Measurements from ENCODE around the gene SEPHS1.

DNA sequence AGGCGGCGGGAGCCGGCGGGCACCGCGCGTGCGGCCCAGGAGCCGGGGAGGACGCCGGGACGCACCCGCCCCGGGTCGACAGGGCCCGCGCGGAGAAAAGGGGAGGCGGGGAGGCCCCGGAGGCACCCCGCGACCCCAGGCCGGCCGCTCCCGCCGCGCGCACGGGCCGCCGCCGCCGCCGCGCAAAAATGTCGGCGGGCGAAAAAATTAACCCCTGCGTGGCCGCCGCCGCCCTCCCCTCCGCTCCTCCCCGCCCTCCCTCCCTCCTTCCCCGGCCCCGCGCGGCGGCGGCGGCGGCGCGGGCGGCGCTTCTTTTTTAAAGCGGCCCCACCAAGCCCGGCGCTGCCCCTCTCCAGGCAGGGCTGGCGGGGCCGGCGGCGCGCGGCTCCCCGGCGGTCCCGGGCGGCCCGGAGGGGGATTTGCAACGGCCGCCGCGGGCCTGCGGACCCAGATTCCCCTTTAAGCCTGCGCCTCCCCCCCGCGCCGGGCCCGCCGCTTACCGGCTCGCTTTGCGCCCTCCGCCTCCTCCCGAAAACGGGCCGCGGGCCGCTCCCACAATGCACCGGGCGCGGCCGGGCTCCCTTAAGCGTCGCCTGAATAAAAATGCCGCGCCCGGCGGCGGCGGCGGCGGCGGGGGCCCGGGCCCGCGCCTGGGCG, 465 bp downstream of the SEPHS1 start:
- TF ChIP-seq, protein P1, sequence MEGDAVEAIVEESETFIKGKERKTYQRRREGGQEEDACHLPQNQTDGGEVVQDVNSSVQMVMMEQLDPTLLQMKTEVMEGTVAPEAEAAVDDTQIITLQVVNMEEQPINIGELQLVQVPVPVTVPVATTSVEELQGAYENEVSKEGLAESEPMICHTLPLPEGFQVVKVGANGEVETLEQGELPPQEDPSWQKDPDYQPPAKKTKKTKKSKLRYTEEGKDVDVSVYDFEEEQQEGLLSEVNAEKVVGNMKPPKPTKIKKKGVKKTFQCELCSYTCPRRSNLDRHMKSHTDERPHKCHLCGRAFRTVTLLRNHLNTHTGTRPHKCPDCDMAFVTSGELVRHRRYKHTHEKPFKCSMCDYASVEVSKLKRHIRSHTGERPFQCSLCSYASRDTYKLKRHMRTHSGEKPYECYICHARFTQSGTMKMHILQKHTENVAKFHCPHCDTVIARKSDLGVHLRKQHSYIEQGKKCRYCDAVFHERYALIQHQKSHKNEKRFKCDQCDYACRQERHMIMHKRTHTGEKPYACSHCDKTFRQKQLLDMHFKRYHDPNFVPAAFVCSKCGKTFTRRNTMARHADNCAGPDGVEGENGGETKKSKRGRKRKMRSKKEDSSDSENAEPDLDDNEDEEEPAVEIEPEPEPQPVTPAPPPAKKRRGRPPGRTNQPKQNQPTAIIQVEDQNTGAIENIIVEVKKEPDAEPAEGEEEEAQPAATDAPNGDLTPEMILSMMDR (IDR thresholded peaks at IDR 0.05; ENCODE audit: control extremely low read depth in 1 of 3, insufficient read depth in 1 of 3, low read depth in 1 of 3, low read length in 3 of 3) = no peak
- TF ChIP-seq POLR2A (IDR thresholded peaks at IDR 0.05; ENCODE audit: control extremely low read depth in 1 of 2, low read depth in 2 of 2, low read length in 2 of 2) (peak in 1 of 2 experiments; percentile 22), EZH2 (IDR thresholded peaks at IDR 0.05; ENCODE audit: low read depth, low read length, severe bottlenecking) (no peak), CREB1 (IDR thresholded peaks at IDR 0.05) (no peak)

Data from H1 (cell line).